Natural killer cell (primary cell): ENCODE data around the gene LY6G5C. TPM values are rescaled to one million over a fixed set of nuclear protein-coding genes. Genes with fewer than 3 reads are reported as not detected.

ENCODE experiments used
- ATAC-seq, 3 donors: fragments of 150-1000 bp in 2 of 3; fragments of 200-7000 bp in 1 of 3; cut with Tn5 transposase; 1 replicate in 1 of 3; 2 replicates in 2 of 3; pipeline ENCODE4 v1.10.0; 2021; ENCODE audit warnings: mild to moderate bottlenecking in 2 of 3, moderate library complexity in 2 of 3
- DNase-seq, 2 donors: peaks; one replicate each; pipeline versions ENCODE4 v3.0.0 to v3.0.0-alpha.2; 2013 to 2021; ENCODE audit warnings: mixed read lengths in 1 of 2
- H3K27ac ChIP-seq: one replicate; pipeline ENCODE4 v1.5.1; 2013; ENCODE audit warnings: mild to moderate bottlenecking, low read length
- H3K27me3 ChIP-seq: one replicate; pipeline ENCODE4 v1.6.1; 2013; ENCODE audit warnings: low read length; ENCODE audit not compliant: control insufficient read depth, insufficient read depth
- H3K36me3 ChIP-seq: one replicate; pipeline ENCODE4 v1.6.1; 2013; ENCODE audit warnings: low read length; ENCODE audit not compliant: control insufficient read depth, insufficient read depth
- H3K4me1 ChIP-seq: one replicate; pipeline ENCODE4 v1.6.1; 2013; ENCODE audit warnings: low read length; ENCODE audit not compliant: control insufficient read depth, insufficient read depth
- H3K4me3 ChIP-seq: one replicate; pipeline ENCODE4 v1.5.1; 2013; ENCODE audit warnings: low read length
- H3K9me3 ChIP-seq: one replicate; pipeline ENCODE4 v1.6.1; 2013; ENCODE audit warnings: low read length; ENCODE audit not compliant: control insufficient read depth, insufficient read depth
- H3K27ac Mint-ChIP-seq, 2 donors: one replicate each; pipeline ENCODE4 v1.8.0; 2022; ENCODE audit warnings: mild to moderate bottlenecking in 2 of 2, mixed read lengths in 2 of 2, moderate library complexity in 1 of 2
- H3K27me3 Mint-ChIP-seq, 2 donors: one replicate each; pipeline ENCODE4 v1.8.0; 2022; ENCODE audit warnings: low read depth in 2 of 2, mixed read lengths in 2 of 2
- H3K36me3 Mint-ChIP-seq: one replicate; pipeline ENCODE4 v1.8.0; 2022; ENCODE audit warnings: mixed read lengths
- H3K4me1 Mint-ChIP-seq, 2 donors: one replicate each; pipeline ENCODE4 v1.8.0; 2022; ENCODE audit warnings: mixed read lengths in 2 of 2
- H3K4me3 Mint-ChIP-seq: one replicate; pipeline ENCODE4 v1.8.0; 2022; ENCODE audit warnings: mild to moderate bottlenecking, moderate library complexity, mixed read lengths
- H3K9me3 Mint-ChIP-seq, 2 donors: one replicate each; pipeline ENCODE4 v1.8.0; 2022; ENCODE audit warnings: mixed read lengths in 2 of 2
- WGBS: methylation state at CpG from one replicate; pipeline ENCODE4 v1.1.7; 2013; ENCODE audit warnings: missing lambda C conversion rate; ENCODE audit not compliant: insufficient coverage; 5-methylcytosine and 5-hydroxymethylcytosine counted together
- intact Hi-C: fragments of 100-400 bp; cut with micrococcal nuclease; formaldehyde crosslinking; loops from one replicate; pipeline ENCODE4 v1.14.2; 2022
- total RNA-seq, 4 donors: library from RNA; stranded (reverse); fragments of 120-200 nt in 1 of 4; gene quantifications; one replicate each; pipeline versions ENCODE4 v1.2.3 to v1.2.4, GENCODE V29; 2013 to 2022
- TF ChIP-seq, protein P1 (sequence below): fragments of 200-600 bp; IDR thresholded peaks from one replicate; pipeline ENCODE4 v1.8.0; 2022; ENCODE audit warnings: antibody characterized with exemption

LY6G5C gene
- total RNA-seq, 3 donors from 2014 or later (not counting 1 experiment from before 2014, with no cell fraction given), result 2.0 to 7.9 (median 2.7) TPM

DNA sequence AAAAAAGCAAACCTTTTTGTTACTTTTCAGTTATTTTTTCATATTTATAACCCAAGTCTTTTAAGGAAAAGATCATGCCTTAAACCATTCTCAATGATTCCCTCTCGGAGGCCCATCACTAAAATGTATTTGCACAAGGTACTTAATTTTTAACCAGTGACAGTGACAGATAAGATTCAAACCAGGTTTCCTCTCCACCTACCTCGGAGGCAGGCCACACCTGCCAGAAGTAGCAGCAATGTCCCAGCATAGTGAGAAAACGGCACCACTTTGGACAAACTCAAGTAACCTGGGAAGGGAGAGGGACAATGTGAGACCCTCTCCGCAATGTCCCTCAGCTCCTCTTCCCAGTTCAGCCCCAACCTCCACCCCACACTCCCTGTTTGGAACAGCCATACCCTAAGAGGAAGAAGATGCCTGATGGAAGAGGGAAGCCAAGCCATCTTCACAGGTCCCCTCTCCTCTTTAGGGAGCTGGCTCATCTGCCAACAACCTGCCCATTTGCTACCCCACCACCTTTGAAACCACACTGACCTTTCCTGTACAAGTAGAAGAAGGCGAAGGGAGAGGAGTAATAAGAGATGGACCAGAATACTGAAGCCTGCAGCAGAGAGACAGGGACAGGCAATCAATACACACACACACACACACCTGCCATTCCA, 20.0 kb upstream of the LY6G5C start:
- no peak for DNase-seq
- WGBS, result 86% methylated on average over 3 of the region's 5 CpGs
- intact Hi-C loops, result loop anchor here (5.0 kb wide), 1 partner anchor 49 kb away; the partner anchor contains the start of gene BAG6
- Histone ChIP-seq H3K27ac (no peak overlapping the region), H3K9me3 (no peaks in the 10 kb centered on the region), H3K36me3 (peaks cover 27% of the 10 kb centered on the region), H3K27me3 (no peaks in the 10 kb centered on the region), H3K4me3 (no peak overlapping the region), H3K4me1 (peaks cover 28% of the 10 kb centered on the region)
- no peaks in the 10 kb centered on the region for H3K36me3 Mint-ChIP-seq
- TF ChIP-seq, protein P1, sequence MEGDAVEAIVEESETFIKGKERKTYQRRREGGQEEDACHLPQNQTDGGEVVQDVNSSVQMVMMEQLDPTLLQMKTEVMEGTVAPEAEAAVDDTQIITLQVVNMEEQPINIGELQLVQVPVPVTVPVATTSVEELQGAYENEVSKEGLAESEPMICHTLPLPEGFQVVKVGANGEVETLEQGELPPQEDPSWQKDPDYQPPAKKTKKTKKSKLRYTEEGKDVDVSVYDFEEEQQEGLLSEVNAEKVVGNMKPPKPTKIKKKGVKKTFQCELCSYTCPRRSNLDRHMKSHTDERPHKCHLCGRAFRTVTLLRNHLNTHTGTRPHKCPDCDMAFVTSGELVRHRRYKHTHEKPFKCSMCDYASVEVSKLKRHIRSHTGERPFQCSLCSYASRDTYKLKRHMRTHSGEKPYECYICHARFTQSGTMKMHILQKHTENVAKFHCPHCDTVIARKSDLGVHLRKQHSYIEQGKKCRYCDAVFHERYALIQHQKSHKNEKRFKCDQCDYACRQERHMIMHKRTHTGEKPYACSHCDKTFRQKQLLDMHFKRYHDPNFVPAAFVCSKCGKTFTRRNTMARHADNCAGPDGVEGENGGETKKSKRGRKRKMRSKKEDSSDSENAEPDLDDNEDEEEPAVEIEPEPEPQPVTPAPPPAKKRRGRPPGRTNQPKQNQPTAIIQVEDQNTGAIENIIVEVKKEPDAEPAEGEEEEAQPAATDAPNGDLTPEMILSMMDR, result no peak
- peaks cover 24 to 37% of the 10 kb centered on the region in 2 donors for H3K4me1 Mint-ChIP-seq
- H3K4me3 Mint-ChIP-seq, result peak overlapping the region; percentile 99
- H3K9me3 Mint-ChIP-seq, result no peaks in the 10 kb centered on the region
- H3K27ac Mint-ChIP-seq, result peak overlapping the region; percentile 96 to 98
- H3K27me3 Mint-ChIP-seq, result no peaks in the 10 kb centered on the region
- ATAC-seq, result no peak

DNA sequence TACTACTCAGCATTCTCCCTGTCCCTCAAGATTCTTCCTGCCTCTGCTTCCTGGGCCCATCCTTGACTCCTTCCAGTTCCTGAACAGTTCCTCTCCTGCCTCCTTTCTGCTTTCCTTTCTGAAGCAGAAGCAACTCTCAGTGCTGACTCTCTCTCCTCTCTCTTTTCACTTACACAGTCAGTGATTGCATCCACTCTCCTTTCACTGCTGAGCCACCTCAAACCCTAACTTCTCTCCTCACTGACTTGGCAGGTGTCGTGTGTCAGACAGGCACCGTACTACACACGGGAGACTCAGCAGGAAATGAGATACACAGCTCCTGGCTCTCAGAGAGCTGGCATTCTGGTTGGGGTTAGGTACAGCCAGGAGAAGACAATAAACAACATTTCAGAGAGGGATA, 16.7 kb upstream of the LY6G5C start:
- no peak for DNase-seq
- H3K27me3 ChIP-seq, result no peaks in the 10 kb centered on the region
- no peak overlapping the region for H3K4me3 Mint-ChIP-seq
- H3K4me1 ChIP-seq, result peaks cover 19% of the 10 kb centered on the region
- peaks cover 51% of the 10 kb centered on the region for H3K36me3 ChIP-seq
- no peak overlapping the region for H3K27ac ChIP-seq
- no peaks in the 10 kb centered on the region for H3K9me3 ChIP-seq
- ATAC-seq, result no peak
- 69% methylated on average over 3 of the region's 3 CpGs for WGBS
- H3K27ac Mint-ChIP-seq, result peak overlapping the region; percentile 6 to 34
- H3K9me3 Mint-ChIP-seq, result no peaks in the 10 kb centered on the region
- TF ChIP-seq, protein P1, result no peak
- no peaks in the 10 kb centered on the region for H3K27me3 Mint-ChIP-seq
- intact Hi-C loops, result no loop called here
- no peaks in the 10 kb centered on the region for H3K36me3 Mint-ChIP-seq
- H3K4me1 Mint-ChIP-seq, result peaks cover 15 to 30% of the 10 kb centered on the region in 2 donors
- H3K4me3 ChIP-seq, result no peak overlapping the region

DNA sequence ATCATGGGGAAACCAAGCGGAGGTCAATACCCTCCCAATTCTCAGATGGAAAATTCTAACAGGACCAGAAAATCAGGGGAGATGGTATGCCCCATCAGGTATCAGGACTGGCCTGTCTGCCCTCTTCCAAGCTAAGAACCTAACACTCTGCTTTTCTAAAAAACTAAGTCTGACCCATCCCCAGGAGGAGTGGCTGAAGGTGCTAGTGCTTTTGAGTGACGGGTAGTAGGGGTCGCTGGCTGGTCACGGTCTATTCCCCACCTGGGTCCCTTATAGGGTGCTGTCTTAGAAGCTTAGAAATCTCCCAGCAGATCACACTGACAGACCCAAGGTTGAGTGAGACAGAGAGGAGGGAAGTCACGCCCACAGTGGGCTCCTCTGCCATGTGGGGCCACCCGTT, 12.7 kb upstream of the LY6G5C start:
- DNase-seq (no peak), ATAC-seq (no peak)
- WGBS, result 87% methylated on average over 6 of the region's 6 CpGs
- no peak overlapping the region for H3K27ac Mint-ChIP-seq
- H3K4me3 ChIP-seq, result no peak overlapping the region
- no peaks in the 10 kb centered on the region for H3K27me3 ChIP-seq
- H3K27ac ChIP-seq, result no peak overlapping the region
- no peaks in the 10 kb centered on the region for H3K4me1 ChIP-seq
- H3K9me3 Mint-ChIP-seq, result no peaks in the 10 kb centered on the region
- TF ChIP-seq, protein P1, result no peak
- peaks cover 73% of the 10 kb centered on the region for H3K36me3 ChIP-seq
- no peak overlapping the region for H3K4me3 Mint-ChIP-seq
- no peaks in the 10 kb centered on the region for H3K36me3 Mint-ChIP-seq
- H3K9me3 ChIP-seq, result no peaks in the 10 kb centered on the region
- H3K27me3 Mint-ChIP-seq, result no peaks in the 10 kb centered on the region
- intact Hi-C loops, result no loop called here
- H3K4me1 Mint-ChIP-seq, result peaks cover 0 to 15% of the 10 kb centered on the region in 2 donors

DNA sequence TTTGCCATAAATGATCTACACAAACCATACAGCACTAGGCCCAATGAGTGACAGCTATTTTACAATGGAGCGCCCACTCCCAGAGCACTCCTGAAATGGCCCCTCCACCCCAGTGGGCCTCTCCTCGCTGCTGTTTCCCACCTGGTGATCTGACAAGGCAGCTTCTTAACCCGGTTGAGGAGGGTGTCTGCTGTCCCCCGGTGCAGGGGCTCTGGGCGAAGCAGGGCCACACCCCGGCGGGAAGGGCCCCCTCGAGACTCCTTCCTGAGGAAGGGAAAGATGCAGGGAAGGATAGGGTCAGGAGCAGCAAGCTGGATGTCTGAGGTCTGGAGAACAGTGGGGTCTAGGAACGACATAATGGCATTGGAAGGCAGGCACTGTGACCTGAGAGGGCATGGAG, 12.0 kb upstream of the LY6G5C start:
- DNase-seq, result no peak
- H3K4me1 ChIP-seq, result no peaks in the 10 kb centered on the region
- no peaks in the 10 kb centered on the region for H3K9me3 Mint-ChIP-seq
- no peaks in the 10 kb centered on the region for H3K9me3 ChIP-seq
- intact Hi-C loops, result no loop called here
- H3K4me1 Mint-ChIP-seq, result peaks cover 0 to 16% of the 10 kb centered on the region in 2 donors
- peaks cover 79% of the 10 kb centered on the region for H3K36me3 ChIP-seq
- H3K27me3 Mint-ChIP-seq, result no peaks in the 10 kb centered on the region
- no peaks in the 10 kb centered on the region for H3K36me3 Mint-ChIP-seq
- no peak overlapping the region for H3K4me3 ChIP-seq
- no peaks in the 10 kb centered on the region for H3K27me3 ChIP-seq
- TF ChIP-seq, protein P1, result no peak
- no peak for ATAC-seq
- H3K27ac ChIP-seq, result no peak overlapping the region
- H3K27ac Mint-ChIP-seq, result no peak overlapping the region
- H3K4me3 Mint-ChIP-seq, result no peak overlapping the region
- 95% methylated on average over 9 of the region's 9 CpGs for WGBS
